HCT116 (cell line): Measurements from ENCODE around the gene AKAP13. TPM values are rescaled to one million over a fixed set of nuclear protein-coding genes. Genes with fewer than 3 reads are reported as not detected.

Source experiments
- ATAC-seq: fragments of 200-7000 bp; cut with Tn5 transposase; 2 replicates; pipeline ENCODE4 v1.9.1; 2020; ENCODE audit warnings: mild to moderate bottlenecking, moderate library complexity
- BruUV-seq: library from RNA; stranded (reverse); fragments of 400-500 nt; replicated peaks from 2 replicates; lab custom pipeline; 2021; lab: Mats Ljungman, UMichigan
- CTCF ChIA-PET: fragments of 300-600 bp; sonication (Branson Sonifier 250); formaldehyde crosslinking; loops from one replicate; lab custom pipeline; 2021; ENCODE audit warnings: antibody characterized with exemption; lab: Charles Lee
- POLR2A ChIA-PET: fragments of 300-600, 350-600 bp; sonication (Branson Sonifier 250); formaldehyde crosslinking; loops from one replicate; lab custom pipeline; 2021; ENCODE audit warnings: antibody characterized with exemption; lab: Charles Lee
- RAD21 ChIA-PET, 2 experiments: fragments of 300-600 bp; sonication (Branson Sonifier 250); formaldehyde crosslinking; loops; one replicate each; lab custom pipeline; 2023; ENCODE audit warnings: low total read pairs in 2 of 2; ENCODE audit not compliant: uncharacterized antibody in 2 of 2, unreplicated experiment in 2 of 2, low non-redundant PET in 1 of 2; lab: Charles Lee
- DNase-seq: peaks from one replicate; pipeline ENCODE4 v3.0.0-alpha.2; 2010; ENCODE audit warnings: low read depth, low spot score
- H2AFZ ChIP-seq: fragments of 200-600 bp; shearing (Covaris generic), sonication (generic); 2 replicates; pipeline ENCODE4 v1.6.1; 2017; ENCODE audit warnings: low read depth, mixed run types, mixed read lengths, antibody characterized with exemption, low read length; ENCODE audit not compliant: poor library complexity, severe bottlenecking
- H3K27ac ChIP-seq: 2 replicates; pipeline ENCODE4 v1.5.1; 2012; ENCODE audit warnings: low read depth, low read length
- H3K27me3 ChIP-seq: fragments of 200-600 bp; sonication (generic); 2 replicates; pipeline ENCODE4 v1.6.1; 2016; ENCODE audit warnings: mixed run types, low read length, mixed read lengths; ENCODE audit not compliant: insufficient read depth
- H3K36me3 ChIP-seq, 2 experiments: fragments of 200-500 bp in 1 of 2; fragments of 200-600 bp in 1 of 2; sonication (Bioruptor generic) in 1 of 2; sonication (generic) in 1 of 2; 2 replicates each; pipeline versions ENCODE4 v1.5.1 to v1.6.1; 2014 to 2016; ENCODE audit warnings: low read length in 2 of 2, inconsistent platforms in 1 of 2, mixed read lengths in 1 of 2, mixed run types in 1 of 2; ENCODE audit not compliant: insufficient read depth in 2 of 2, control insufficient read depth in 1 of 2
- H3K4me1 ChIP-seq, 2 experiments: fragments of 200-600 bp in 1 of 2; sonication (generic) in 1 of 2; 2 replicates each; pipeline versions ENCODE4 v1.5.1 to v1.6.1; 2012 to 2017; ENCODE audit warnings: low read length in 2 of 2, inconsistent platforms in 1 of 2, mild to moderate bottlenecking in 1 of 2, mixed read lengths in 1 of 2, mixed run types in 1 of 2, moderate library complexity in 1 of 2; ENCODE audit not compliant: insufficient read depth in 2 of 2, control insufficient read depth in 1 of 2
- H3K4me2 ChIP-seq: fragments of 200-600 bp; sonication (generic); 2 replicates; pipeline ENCODE4 v1.6.1; 2017; ENCODE audit warnings: mixed run types, low read length, mixed read lengths
- H3K4me3 ChIP-seq, 2 experiments: fragments of 200-600 bp in 1 of 2; sonication (generic) in 1 of 2; replicated peaks in 1 of 2; 2 replicates each; pipeline ENCODE4 v1.5.1; 2011 to 2016; ENCODE audit warnings: low read length in 2 of 2, control low read depth in 1 of 2, low read depth in 1 of 2, mild to moderate bottlenecking in 1 of 2, mixed read lengths in 1 of 2, mixed run types in 1 of 2
- H3K79me2 ChIP-seq: fragments of 200-600 bp; sonication (generic); 2 replicates; pipeline ENCODE4 v1.6.1; 2017; ENCODE audit warnings: mild to moderate bottlenecking, mixed run types, low read length, moderate library complexity, mixed read lengths; ENCODE audit not compliant: insufficient read depth
- H3K9ac ChIP-seq: fragments of 200-600 bp; sonication (generic); 2 replicates; pipeline ENCODE4 v1.6.1; 2016; ENCODE audit warnings: low read length, mixed read lengths
- H3K9me2 ChIP-seq: fragments of 200-600 bp; sonication (generic), shearing (Covaris generic); 2 replicates; pipeline ENCODE4 v1.6.1; 2017; ENCODE audit warnings: mixed run types, mild to moderate bottlenecking, moderate library complexity; ENCODE audit not compliant: insufficient read depth
- H3K9me3 ChIP-seq, 2 experiments: fragments of 200-500 bp in 1 of 2; fragments of 200-600 bp in 1 of 2; sonication (Bioruptor generic) in 1 of 2; sonication (generic) in 1 of 2; 2 replicates each; pipeline ENCODE4 v1.6.1; 2014 to 2017; ENCODE audit warnings: low read length in 2 of 2, mixed read lengths in 2 of 2, inconsistent platforms in 1 of 2, low read depth in 1 of 2, mild to moderate bottlenecking in 1 of 2, mixed run types in 1 of 2, moderate library complexity in 1 of 2; ENCODE audit not compliant: control insufficient read depth in 1 of 2, insufficient read depth in 1 of 2
- H4K20me1 ChIP-seq: fragments of 200-600 bp; sonication (generic), shearing (Covaris generic); 2 replicates; pipeline ENCODE4 v1.6.1; 2017; ENCODE audit warnings: mixed run types, mild to moderate bottlenecking, moderate library complexity; ENCODE audit not compliant: insufficient read depth
- CBX3 ChIP-seq: IDR thresholded peaks from 2 replicates; pipeline ENCODE4 v1.6.1; 2012; ENCODE audit warnings: low read depth
- RAD21 ChIP-seq: IDR thresholded peaks from 2 replicates; pipeline ENCODE4 v1.6.1; 2012; ENCODE audit warnings: low read depth, mild to moderate bottlenecking
- SP1 ChIP-seq: IDR thresholded peaks from 2 replicates; pipeline ENCODE4 v1.6.1; 2012; ENCODE audit warnings: low read depth
- SRF ChIP-seq: IDR thresholded peaks from 2 replicates; pipeline ENCODE4 v1.6.1; 2012; ENCODE audit warnings: low read depth
- TCF7L2 ChIP-seq: IDR thresholded peaks from 2 replicates; pipeline ENCODE4 v1.7.0; 2011; ENCODE audit warnings: borderline replicate concordance, inconsistent platforms; ENCODE audit not compliant: insufficient read depth, insufficient read length; ENCODE audit errors: extremely low read depth
- ZNF274 ChIP-seq: fragments of 200-500 bp; sonication (Bioruptor generic); IDR thresholded peaks from 2 replicates; pipeline ENCODE4 v1.6.1; 2014; ENCODE audit warnings: mild to moderate bottlenecking, low read depth, low read length, inconsistent platforms
- intact Hi-C: fragments of 100-400 bp; cut with micrococcal nuclease; formaldehyde crosslinking; loops from 2 replicates; pipeline ENCODE4 v1.10.0; 2022
- total RNA-seq: library from RNA; stranded (reverse); gene quantifications from one replicate; pipeline ENCODE4 v1.2.1, GENCODE V29; 2021; ENCODE audit not compliant: unreplicated experiment
- TF ChIP-seq, protein P1 (sequence below): IDR thresholded peaks from 2 replicates; pipeline ENCODE4 v1.6.1; 2012
- TF ChIP-seq, protein P2 (sequence below): IDR thresholded peaks from 2 replicates; pipeline ENCODE4 v1.6.1; 2011; ENCODE audit warnings: mild to moderate bottlenecking, low read length, moderate library complexity; ENCODE audit not compliant: insufficient replicate concordance; ENCODE audit errors: extremely low read depth
- TF ChIP-seq, protein P3 (sequence below): IDR thresholded peaks from 2 replicates; pipeline ENCODE4 v1.6.1; 2012

AKAP13 gene
- total RNA-seq, 1 experiment from 2014 or later, result 43.1 TPM

DNA sequence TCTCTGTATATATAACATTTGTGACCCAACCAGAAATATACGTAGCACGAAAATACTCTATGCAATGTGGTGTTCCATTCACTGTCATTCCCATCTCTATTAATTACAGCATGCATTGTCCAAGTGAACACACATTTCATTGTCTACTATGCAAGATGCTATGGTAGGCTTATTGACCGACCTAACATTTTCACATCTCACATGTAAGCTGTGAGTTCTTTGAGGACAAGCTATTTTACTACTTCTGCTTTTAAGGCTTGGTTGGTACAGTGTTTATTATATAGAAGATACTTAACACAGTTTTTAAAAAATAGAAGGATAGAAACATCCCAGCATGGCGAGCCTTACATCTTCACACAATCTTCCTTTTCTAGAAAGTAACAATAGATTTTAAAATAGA is 249.9 kb downstream of the AKAP13 start:
- Histone ChIP-seq H3K27me3 (no peaks in the 10 kb centered on the region), H3K27ac (no peak overlapping the region), H3K4me3 (no peak overlapping the region), H3K9ac (no peak overlapping the region), H3K79me2 (no peaks in the 10 kb centered on the region), H3K9me3 (no peaks in the 10 kb centered on the region), H3K9me2 (no peaks in the 10 kb centered on the region), H3K4me2 (no peak overlapping the region), H3K4me1 (no peaks in the 10 kb centered on the region), H4K20me1 (no peaks in the 10 kb centered on the region), H3K36me3 (no peaks in the 10 kb centered on the region), H2AFZ (no peak overlapping the region)
- no TSS peak for BruUV-seq
- CTCF ChIA-PET, result no interaction called here
- intact Hi-C loops, result no loop called here
- RAD21 ChIA-PET, result no interaction called here
- TF ChIP-seq, protein P1, sequence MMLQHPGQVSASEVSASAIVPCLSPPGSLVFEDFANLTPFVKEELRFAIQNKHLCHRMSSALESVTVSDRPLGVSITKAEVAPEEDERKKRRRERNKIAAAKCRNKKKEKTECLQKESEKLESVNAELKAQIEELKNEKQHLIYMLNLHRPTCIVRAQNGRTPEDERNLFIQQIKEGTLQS, result no peak
- no peak for TF ChIP-seq SRF
- no peak for TF ChIP-seq TCF7L2
- TF ChIP-seq, protein P2, sequence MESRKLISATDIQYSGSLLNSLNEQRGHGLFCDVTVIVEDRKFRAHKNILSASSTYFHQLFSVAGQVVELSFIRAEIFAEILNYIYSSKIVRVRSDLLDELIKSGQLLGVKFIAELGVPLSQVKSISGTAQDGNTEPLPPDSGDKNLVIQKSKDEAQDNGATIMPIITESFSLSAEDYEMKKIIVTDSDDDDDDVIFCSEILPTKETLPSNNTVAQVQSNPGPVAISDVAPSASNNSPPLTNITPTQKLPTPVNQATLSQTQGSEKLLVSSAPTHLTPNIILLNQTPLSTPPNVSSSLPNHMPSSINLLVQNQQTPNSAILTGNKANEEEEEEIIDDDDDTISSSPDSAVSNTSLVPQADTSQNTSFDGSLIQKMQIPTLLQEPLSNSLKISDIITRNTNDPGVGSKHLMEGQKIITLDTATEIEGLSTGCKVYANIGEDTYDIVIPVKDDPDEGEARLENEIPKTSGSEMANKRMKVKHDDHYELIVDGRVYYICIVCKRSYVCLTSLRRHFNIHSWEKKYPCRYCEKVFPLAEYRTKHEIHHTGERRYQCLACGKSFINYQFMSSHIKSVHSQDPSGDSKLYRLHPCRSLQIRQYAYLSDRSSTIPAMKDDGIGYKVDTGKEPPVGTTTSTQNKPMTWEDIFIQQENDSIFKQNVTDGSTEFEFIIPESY, result no peak
- no peak for TF ChIP-seq CBX3
- no peak for TF ChIP-seq ZNF274
- no peak for TF ChIP-seq RAD21
- TF ChIP-seq SP1, result no peak
- TF ChIP-seq, protein P3, sequence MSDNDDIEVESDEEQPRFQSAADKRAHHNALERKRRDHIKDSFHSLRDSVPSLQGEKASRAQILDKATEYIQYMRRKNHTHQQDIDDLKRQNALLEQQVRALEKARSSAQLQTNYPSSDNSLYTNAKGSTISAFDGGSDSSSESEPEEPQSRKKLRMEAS, result no peak
- ATAC-seq, result no peak
- POLR2A ChIA-PET, result no interaction called here
- no peak for DNase-seq
